A673 (cell line): Measurements from ENCODE around the gene SLC26A11. TPM values are rescaled to one million over a fixed set of nuclear protein-coding genes. Genes with fewer than 3 reads are reported as not detected.

ENCODE experiments used
- BruUV-seq: library from RNA; stranded (reverse); fragments of 400-500 nt; replicated peaks from 2 replicates; lab custom pipeline; 2021; lab: Mats Ljungman, UMichigan
- CTCF ChIA-PET: fragments of 300-600 bp; sonication (Branson Sonifier 250); formaldehyde crosslinking; loops from one replicate; lab custom pipeline; 2022; ENCODE audit warnings: antibody characterized with exemption; lab: Charles Lee
- POLR2A ChIA-PET: fragments of 300-600 bp; sonication (Branson Sonifier 250); formaldehyde crosslinking; loops from one replicate; lab custom pipeline; 2022; ENCODE audit warnings: antibody characterized with exemption; ENCODE audit not compliant: low non-redundant PET; lab: Charles Lee
- DNase-seq: peaks from one replicate; pipeline ENCODE4 v3.0.0-alpha.2; 2015; ENCODE audit warnings: low spot score
- H3K27ac ChIP-seq: fragments of 200-600 bp; sonication (generic); 2 replicates; pipeline ENCODE4 v1.5.1; 2016; ENCODE audit warnings: mixed run types, low read depth, mild to moderate bottlenecking, mixed read lengths, antibody characterized with exemption, low read length; ENCODE audit not compliant: poor library complexity, severe bottlenecking
- H3K27me3 ChIP-seq: fragments of 200-600 bp; sonication (generic); replicated peaks from 2 replicates; pipeline ENCODE4 v1.6.1; 2017; ENCODE audit warnings: mixed run types, low read depth, mild to moderate bottlenecking, mixed read lengths, antibody characterized with exemption, low read length; ENCODE audit not compliant: insufficient read depth, poor library complexity
- H3K36me3 ChIP-seq: fragments of 200-600 bp; sonication (generic); 2 replicates; pipeline ENCODE4 v1.6.1; 2016; ENCODE audit warnings: mixed run types, mild to moderate bottlenecking, mixed read lengths, antibody characterized with exemption, low read length; ENCODE audit not compliant: insufficient read depth, poor library complexity, severe bottlenecking
- H3K4me1 ChIP-seq: fragments of 200-600 bp; sonication (generic); 2 replicates; pipeline ENCODE4 v1.6.1; 2017; ENCODE audit warnings: mixed run types, mild to moderate bottlenecking, mixed read lengths, antibody characterized with exemption, low read length; ENCODE audit not compliant: insufficient read depth, poor library complexity, severe bottlenecking
- H3K4me3 ChIP-seq: fragments of 200-600 bp; sonication (generic); 2 replicates; pipeline ENCODE4 v1.5.1; 2016; ENCODE audit warnings: low read depth, mixed run types, mild to moderate bottlenecking, mixed read lengths, low read length; ENCODE audit not compliant: poor library complexity, severe bottlenecking
- H3K9me3 ChIP-seq: fragments of 200-600 bp; sonication (generic); 2 replicates; pipeline ENCODE4 v1.6.1; 2016; ENCODE audit warnings: mixed run types, low read depth, mild to moderate bottlenecking, mixed read lengths, antibody characterized with exemption, low read length; ENCODE audit not compliant: poor library complexity, severe bottlenecking
- EZH2 ChIP-seq: fragments of 200-600 bp; sonication (generic); IDR thresholded peaks from 2 replicates; pipeline ENCODE4 v1.6.1; 2017; ENCODE audit warnings: borderline replicate concordance, low read depth, mild to moderate bottlenecking, mixed read lengths, antibody characterized with exemption, low read length; ENCODE audit not compliant: poor library complexity, severe bottlenecking
- intact Hi-C: fragments of 100-400 bp; cut with micrococcal nuclease; formaldehyde crosslinking; loops from one replicate; pipeline ENCODE4 v1.10.0; 2022; ENCODE audit not compliant: unreplicated experiment
- total RNA-seq: library from RNA; stranded (reverse); gene quantifications from 2 replicates; pipeline ENCODE4 v1.2.3, GENCODE V29; 2021
- TF ChIP-seq, protein P1 (sequence below): fragments of 300-800, 200-600 bp; sonication (generic); conservative IDR thresholded peaks from 2 replicates; pipeline ENCODE4 v1.5.1; 2017; ENCODE audit warnings: low read depth, mild to moderate bottlenecking, antibody characterized with exemption, low read length, moderate library complexity, mixed read lengths

SLC26A11 gene
- total RNA-seq, 1 experiment from 2014 or later = 23.5 TPM

DNA sequence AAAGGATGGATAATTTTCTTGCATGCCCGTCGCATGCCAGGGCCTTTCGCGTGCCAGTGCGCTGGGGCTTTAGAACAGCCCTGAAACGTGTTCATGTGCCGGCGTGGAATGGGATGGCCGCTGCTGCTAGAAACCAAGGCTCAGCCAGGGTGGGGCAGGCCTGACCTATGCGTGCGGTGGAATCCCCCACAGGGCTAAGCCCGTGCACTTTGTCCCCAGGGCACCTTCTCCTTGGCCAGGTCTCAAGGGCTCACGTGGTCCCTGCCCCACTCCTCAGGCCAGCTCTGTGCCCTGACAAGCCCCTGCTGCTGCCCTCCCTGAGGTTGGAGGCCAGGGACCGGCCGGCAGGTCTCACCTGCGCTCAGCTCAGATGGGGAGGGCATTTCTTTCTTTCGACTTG is 27.3 kb downstream of the SLC26A11 start:
- BruUV-seq = no TSS peak
- no peaks in the 10 kb centered on the region for H3K36me3 ChIP-seq
- ChIA-PET CTCF (no interaction called here), POLR2A (no interaction called here)
- H3K27me3 ChIP-seq = no peaks in the 10 kb centered on the region
- no peak overlapping the region for H3K4me3 ChIP-seq
- intact Hi-C loops = no loop called here
- H3K4me1 ChIP-seq = no peaks in the 10 kb centered on the region
- no peaks in the 10 kb centered on the region for H3K9me3 ChIP-seq
- no peak for DNase-seq
- TF ChIP-seq EZH2 = no peak
- TF ChIP-seq, protein P1, sequence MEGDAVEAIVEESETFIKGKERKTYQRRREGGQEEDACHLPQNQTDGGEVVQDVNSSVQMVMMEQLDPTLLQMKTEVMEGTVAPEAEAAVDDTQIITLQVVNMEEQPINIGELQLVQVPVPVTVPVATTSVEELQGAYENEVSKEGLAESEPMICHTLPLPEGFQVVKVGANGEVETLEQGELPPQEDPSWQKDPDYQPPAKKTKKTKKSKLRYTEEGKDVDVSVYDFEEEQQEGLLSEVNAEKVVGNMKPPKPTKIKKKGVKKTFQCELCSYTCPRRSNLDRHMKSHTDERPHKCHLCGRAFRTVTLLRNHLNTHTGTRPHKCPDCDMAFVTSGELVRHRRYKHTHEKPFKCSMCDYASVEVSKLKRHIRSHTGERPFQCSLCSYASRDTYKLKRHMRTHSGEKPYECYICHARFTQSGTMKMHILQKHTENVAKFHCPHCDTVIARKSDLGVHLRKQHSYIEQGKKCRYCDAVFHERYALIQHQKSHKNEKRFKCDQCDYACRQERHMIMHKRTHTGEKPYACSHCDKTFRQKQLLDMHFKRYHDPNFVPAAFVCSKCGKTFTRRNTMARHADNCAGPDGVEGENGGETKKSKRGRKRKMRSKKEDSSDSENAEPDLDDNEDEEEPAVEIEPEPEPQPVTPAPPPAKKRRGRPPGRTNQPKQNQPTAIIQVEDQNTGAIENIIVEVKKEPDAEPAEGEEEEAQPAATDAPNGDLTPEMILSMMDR = no peak
- H3K27ac ChIP-seq = no peak overlapping the region

DNA sequence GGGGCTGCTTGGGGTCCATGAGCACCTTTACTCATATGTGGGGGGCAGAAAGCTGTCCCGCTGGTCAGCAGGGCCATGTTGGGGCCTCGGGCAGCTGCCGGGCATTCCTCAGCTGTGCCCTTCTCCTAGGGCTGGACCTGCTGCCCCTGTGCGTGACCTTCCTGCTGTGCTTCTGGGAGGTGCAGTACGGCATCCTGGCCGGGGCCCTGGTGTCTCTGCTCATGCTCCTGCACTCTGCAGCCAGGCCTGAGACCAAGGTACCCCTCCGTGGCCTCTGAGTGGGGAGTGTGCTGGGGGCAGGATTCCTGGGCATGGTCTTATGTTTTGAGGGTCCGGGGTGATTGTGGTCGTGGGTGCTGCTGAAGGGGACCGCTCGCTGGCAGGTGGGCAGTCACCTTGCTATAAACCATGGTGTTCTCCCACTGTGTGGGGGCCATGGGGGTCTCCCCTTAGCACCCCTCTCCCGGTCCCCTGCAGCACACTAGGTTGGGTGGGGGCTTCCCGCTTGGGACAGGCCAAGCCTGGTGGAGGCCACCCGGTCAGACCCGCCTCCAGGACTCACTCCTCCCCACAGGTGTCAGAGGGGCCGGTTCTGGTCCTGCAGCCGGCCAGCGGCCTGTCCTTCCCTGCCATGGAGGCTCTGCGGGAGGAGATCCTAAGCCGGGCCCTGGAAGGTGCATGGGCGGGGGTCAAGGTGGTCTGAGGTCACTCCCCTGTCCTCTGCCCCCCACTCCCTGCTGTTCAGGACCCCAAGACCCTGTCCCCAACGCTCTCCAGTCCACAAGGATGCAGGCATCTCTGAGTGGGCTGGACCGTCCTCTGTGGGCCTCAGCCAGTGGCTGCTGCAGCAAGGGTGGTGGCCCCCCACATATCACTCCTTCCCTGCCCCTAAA is 28.0 kb downstream of the SLC26A11 start:
- H3K36me3 ChIP-seq = no peaks in the 10 kb centered on the region
- TF ChIP-seq EZH2 = no peak
- TF ChIP-seq, protein P1 = no peak
- no peak for DNase-seq
- H3K4me1 ChIP-seq = no peaks in the 10 kb centered on the region
- ChIA-PET POLR2A (no interaction called here), CTCF (no interaction called here)
- H3K27ac ChIP-seq = no peak overlapping the region
- no peaks in the 10 kb centered on the region for H3K27me3 ChIP-seq
- BruUV-seq = no TSS peak
- intact Hi-C loops = no loop called here
- no peaks in the 10 kb centered on the region for H3K9me3 ChIP-seq
- no peak overlapping the region for H3K4me3 ChIP-seq

DNA sequence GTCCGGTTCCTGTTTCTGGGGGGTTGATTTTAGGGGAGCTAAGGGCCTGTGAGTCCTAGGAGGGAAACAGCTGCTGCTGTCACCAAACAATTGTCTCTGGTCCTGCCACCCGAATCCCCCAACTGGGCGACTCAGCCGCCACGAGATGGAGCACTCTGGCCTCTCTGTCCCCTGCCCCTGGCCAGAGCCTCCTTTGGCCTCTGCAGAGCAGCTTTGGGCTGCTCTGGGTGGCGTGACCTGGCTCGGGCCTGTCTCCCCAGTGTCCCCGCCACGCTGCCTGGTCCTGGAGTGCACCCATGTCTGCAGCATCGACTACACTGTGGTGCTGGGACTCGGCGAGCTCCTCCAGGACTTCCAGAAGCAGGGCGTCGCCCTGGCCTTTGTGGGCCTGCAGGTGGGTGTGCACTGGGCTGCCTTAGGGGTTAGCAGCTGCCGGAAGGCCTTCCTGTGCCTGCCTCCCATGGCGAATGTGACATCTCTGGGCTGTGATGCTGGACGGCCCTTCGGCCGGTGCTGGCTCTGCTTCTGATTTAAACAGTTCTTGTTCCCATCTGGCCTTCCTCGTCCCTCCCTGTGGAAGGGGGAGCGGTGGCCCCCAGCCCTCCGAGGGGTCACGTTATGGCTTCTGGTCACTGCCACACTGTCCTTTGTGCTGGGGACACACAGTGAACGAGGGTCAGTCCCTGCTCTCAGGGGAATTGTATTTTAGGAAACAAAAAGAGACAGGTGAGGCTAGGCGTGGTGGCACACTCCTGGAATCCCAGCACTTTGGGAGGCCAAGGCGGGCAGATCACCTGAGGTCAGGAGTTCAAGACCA is 28.9 kb downstream of the SLC26A11 start:
- H3K4me3 ChIP-seq = no peak overlapping the region
- H3K36me3 ChIP-seq = no peaks in the 10 kb centered on the region
- H3K4me1 ChIP-seq = no peaks in the 10 kb centered on the region
- DNase-seq = no peak
- POLR2A ChIA-PET = no interaction called here
- no TSS peak for BruUV-seq
- CTCF ChIA-PET = no interaction called here
- TF ChIP-seq, protein P1 = no peak
- no peak for TF ChIP-seq EZH2
- H3K27me3 ChIP-seq = no peaks in the 10 kb centered on the region
- no peak overlapping the region for H3K27ac ChIP-seq
- no peaks in the 10 kb centered on the region for H3K9me3 ChIP-seq
- intact Hi-C loops = no loop called here
